ENCODE results near the gene CFAP99. TPM values are rescaled to one million over a fixed set of nuclear protein-coding genes. Genes with fewer than 3 reads are reported as not detected.
A peak's percentile ranks its signal among the peaks of the same experiment; 100 is the strongest.

Gene CFAP99
- total and polyA plus RNA-seq, 2 of the 8 experiments (the other 6 are each of a cell fraction or from before 2014, with no cell fraction given), result not detected

- Histone ChIP-seq H4K20me1 (replicated peaks in 1 of 2; ENCODE audit: control insufficient read depth in 1 of 2, insufficient read depth in 2 of 2, low read length in 2 of 2) (peaks cover under 1 to 8% of the 10 kb centered on the region in 2 experiments), H3K18ac (ENCODE audit: extremely low read depth, low read length) (peak overlapping the region; percentile 91; the same call in 1 of the 2 replicates), H4K5ac (ENCODE audit: insufficient read length, low read depth, low read length) (peak overlapping the region; percentile 13), H2BK20ac (ENCODE audit: low read length) (peak overlapping the region; percentile 90; the same call in 1 of the 2 replicates), H3K9ac (replicated peaks in 1 of 4; ENCODE audit: extremely low read depth in 1 of 4, low read depth in 3 of 4, low read length in 3 of 4) (peak overlapping the region in 3 of 4 experiments; percentile 42 to 51 (median 45); a peak in 3 of 7 replicates), H3K14ac (ENCODE audit: insufficient read length) (no peak overlapping the region), H3K79me2 (ENCODE audit: control insufficient read depth in 1 of 2, insufficient read depth in 2 of 2, low read length in 2 of 2) (no peaks in the 10 kb centered on the region), H3K4me1 (replicated peaks in 1 of 4; ENCODE audit: control insufficient read depth in 3 of 4, insufficient read depth in 4 of 4, low read length in 3 of 4) (peaks cover 12 to 36% (median 26%) of the 10 kb centered on the region in 4 experiments), H3K23me2 (ENCODE audit: low read depth, low read length) (peaks cover 14% of the 10 kb centered on the region), H3K56ac (replicated peaks; ENCODE audit: insufficient read length, low read depth, low read length) (no peak overlapping the region), H3K4me2 (ENCODE audit: insufficient read depth in 1 of 2, low read depth in 2 of 2, low read length in 2 of 2) (peak overlapping the region; percentile 78 to 94), H3K27ac (ENCODE audit: low read depth, low read length) (peak overlapping the region; percentile 68; the same call in 1 of the 2 replicates), H3K79me1 (ENCODE audit: low read depth, low read length) (peaks cover 4% of the 10 kb centered on the region; the same call in 1 of the 2 replicates), H2BK120ac (replicated peaks; ENCODE audit: low read depth, low read length) (peak overlapping the region; percentile 57), H3K4ac (replicated peaks; ENCODE audit: insufficient read length, low read depth, low read length) (peak overlapping the region; percentile 8), H3K4me3 (ENCODE audit: extremely low read depth in 1 of 4, insufficient read depth in 2 of 4, low read depth in 3 of 4, low read length in 4 of 4) (peak overlapping the region; percentile 6 to 56 (median 42); a peak in 6 of 8 replicates), H2AFZ (ENCODE audit: low read length) (peak overlapping the region; percentile 78; the same call in 1 of the 2 replicates), H3K23ac (ENCODE audit: insufficient read length) (no peak overlapping the region), H3K9me3 (ENCODE audit: insufficient read depth in 2 of 2, low read depth in 1 of 2, low read length in 1 of 2) (no peaks in the 10 kb centered on the region), H2BK15ac (ENCODE audit: low read length) (peak overlapping the region; percentile 88), H3K36me3 (ENCODE audit: control insufficient read depth in 2 of 4, insufficient read depth in 4 of 4, low read length in 3 of 4) (no peaks in the 10 kb centered on the region), H2BK5ac (ENCODE audit: low read depth, low read length) (peak overlapping the region; percentile 96), H4K8ac (ENCODE audit: extremely low read depth, insufficient read depth, low read length) (no peak overlapping the region; the same call in 1 of the 2 replicates), H4K91ac (replicated peaks; ENCODE audit: insufficient read length, low read length) (peak overlapping the region; percentile 83), H2BK12ac (ENCODE audit: low read depth, low read length) (peak overlapping the region; percentile 98), H2AK5ac (ENCODE audit: low read depth, low read length) (peak overlapping the region; percentile 60; the same call in 1 of the 2 replicates), H3K27me3 (replicated peaks in 1 of 4; ENCODE audit: control insufficient read depth in 3 of 4, extremely low read depth in 1 of 4, insufficient read depth in 3 of 4, low read length in 3 of 4) (peaks cover 19 to 38% (median 32%) of the 10 kb centered on the region in 4 experiments)
- FAIRE-seq, result no peak
- 53% methylated on average over 5 of the region's 5 CpGs; no CpG with 5 or more reads in 1 of the 2 experiments for WGBS, 2 experiments (ENCODE audit: extremely low coverage in 1 of 2, insufficient coverage in 1 of 2, insufficient read length in 1 of 2, insufficient replicate concordance in 2 of 2, low coverage in 1 of 2, low lambda C conversion rate in 2 of 2, missing lambda C conversion rate in 1 of 2)
- CTCF ChIA-PET (ENCODE audit: partially characterized antibody), result interaction anchor here (1.0 to 3.8 kb wide), 13 partner anchors 9 to 661 kb away, joined by 3 to 18 read pairs (median 5); no protein-coding TSS in a partner anchor
- DNase-seq (ENCODE audit: low read depth in 1 of 2, low spot score in 2 of 2), result no peak
- POLR2A ChIA-PET (ENCODE audit: partially characterized antibody), result interaction anchor here (1.0 to 2.4 kb wide), 6 partner anchors 11 to 123 kb away, joined by 3 to 9 read pairs (median 5); partner anchors contain the start of gene RNF4
- TF ChIP-seq ASH2L (IDR thresholded peaks at IDR 0.05; ENCODE audit: low read length) (no peak), SRF (IDR thresholded peaks at IDR 0.05; ENCODE audit: low read depth, low read length) (no peak), RNF2 (IDR thresholded peaks at IDR 0.05; ENCODE audit: borderline replicate concordance, low read depth, low read length, missing control alignments, poor library complexity, severe bottlenecking) (no peak), JUND (IDR thresholded peaks at IDR 0.05; ENCODE audit: low read length) (no peak), NRF1 (IDR thresholded peaks at IDR 0.05; ENCODE audit: low read depth, low read length) (no peak), RAD21 (IDR thresholded peaks at IDR 0.05 in 1 of 2, conservative IDR thresholded peaks at IDR 0.05 in 1 of 2; ENCODE audit: low read depth in 2 of 2, low read length in 2 of 2) (no peak), KDM1A (IDR thresholded peaks at IDR 0.05; ENCODE audit: borderline replicate concordance, low read length) (no peak)
- TF ChIP-seq, protein P1, sequence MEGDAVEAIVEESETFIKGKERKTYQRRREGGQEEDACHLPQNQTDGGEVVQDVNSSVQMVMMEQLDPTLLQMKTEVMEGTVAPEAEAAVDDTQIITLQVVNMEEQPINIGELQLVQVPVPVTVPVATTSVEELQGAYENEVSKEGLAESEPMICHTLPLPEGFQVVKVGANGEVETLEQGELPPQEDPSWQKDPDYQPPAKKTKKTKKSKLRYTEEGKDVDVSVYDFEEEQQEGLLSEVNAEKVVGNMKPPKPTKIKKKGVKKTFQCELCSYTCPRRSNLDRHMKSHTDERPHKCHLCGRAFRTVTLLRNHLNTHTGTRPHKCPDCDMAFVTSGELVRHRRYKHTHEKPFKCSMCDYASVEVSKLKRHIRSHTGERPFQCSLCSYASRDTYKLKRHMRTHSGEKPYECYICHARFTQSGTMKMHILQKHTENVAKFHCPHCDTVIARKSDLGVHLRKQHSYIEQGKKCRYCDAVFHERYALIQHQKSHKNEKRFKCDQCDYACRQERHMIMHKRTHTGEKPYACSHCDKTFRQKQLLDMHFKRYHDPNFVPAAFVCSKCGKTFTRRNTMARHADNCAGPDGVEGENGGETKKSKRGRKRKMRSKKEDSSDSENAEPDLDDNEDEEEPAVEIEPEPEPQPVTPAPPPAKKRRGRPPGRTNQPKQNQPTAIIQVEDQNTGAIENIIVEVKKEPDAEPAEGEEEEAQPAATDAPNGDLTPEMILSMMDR (IDR thresholded peaks at IDR 0.05; ENCODE audit: control extremely low read depth in 1 of 3, insufficient read depth in 1 of 3, low read depth in 1 of 3, low read length in 3 of 3), result no peak
- TF ChIP-seq, protein P2, sequence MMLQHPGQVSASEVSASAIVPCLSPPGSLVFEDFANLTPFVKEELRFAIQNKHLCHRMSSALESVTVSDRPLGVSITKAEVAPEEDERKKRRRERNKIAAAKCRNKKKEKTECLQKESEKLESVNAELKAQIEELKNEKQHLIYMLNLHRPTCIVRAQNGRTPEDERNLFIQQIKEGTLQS (IDR thresholded peaks at IDR 0.05; ENCODE audit: insufficient read depth, low read depth, low read length), result no peak
These were observed 6.2 kb upstream of the CFAP99 start for GRCh38 chr4:2412534-2412884.

Measured in H1 (cell line).